IMR-90 (cell line): ENCODE data around the gene SNRPA1. TPM values are rescaled to one million over a fixed set of nuclear protein-coding genes. Genes with fewer than 3 reads are reported as not detected.

ENCODE experiments used
- ATAC-seq: fragments of 200-7000 bp; cut with Tn5 transposase; 2 replicates; pipeline ENCODE4 v1.9.1; 2020; ENCODE audit warnings: low read depth, mild to moderate bottlenecking, moderate library complexity
- BruUV-seq: library from RNA; stranded (reverse); fragments of 400-500 nt; replicated peaks from 2 replicates; lab custom pipeline; 2021; lab: Mats Ljungman, UMichigan
- CTCF ChIA-PET: fragments of 300-600 bp; formaldehyde crosslinking; extraction: SDS; loops from one replicate; lab custom pipeline; 2021; ENCODE audit warnings: antibody characterized with exemption; lab: Yijun Ruan, JAX
- POLR2A ChIA-PET: fragments of 300-600 bp; sonication (Branson Sonifier 250); formaldehyde crosslinking; loops from one replicate; lab custom pipeline; 2022; ENCODE audit warnings: antibody characterized with exemption; ENCODE audit not compliant: unreplicated experiment; lab: Charles Lee
- DNase-seq: peaks from one replicate; pipeline ENCODE4 v3.0.0; 2013
- H2AFZ ChIP-seq: replicated peaks from 2 replicates; pipeline ENCODE3; 2013; ENCODE audit warnings: low read length, mild to moderate bottlenecking; ENCODE audit not compliant: poor library complexity
- H2AK5ac ChIP-seq: 2 replicates; pipeline ENCODE4 v1.6.1; 2013; ENCODE audit warnings: low read depth, low read length, inconsistent platforms
- H2AK9ac ChIP-seq: replicated peaks from 2 replicates; pipeline ENCODE3; 2013; ENCODE audit warnings: mild to moderate bottlenecking, low read depth, low read length, moderate library complexity; ENCODE audit not compliant: poor library complexity
- H2BK120ac ChIP-seq: 2 replicates; pipeline ENCODE4 v1.6.1; 2013; ENCODE audit warnings: low read depth, low read length, inconsistent platforms
- H2BK15ac ChIP-seq: 3 replicates; pipeline ENCODE4 v1.6.1; 2013; ENCODE audit warnings: low read depth, low read length, inconsistent platforms
- H2BK20ac ChIP-seq: 2 replicates; pipeline ENCODE4 v1.6.1; 2013; ENCODE audit warnings: low read depth, mild to moderate bottlenecking, inconsistent platforms, low read length, moderate library complexity
- H2BK5ac ChIP-seq: 2 replicates; pipeline ENCODE4 v1.6.1; 2013; ENCODE audit warnings: mild to moderate bottlenecking, low read depth, low read length, inconsistent platforms; ENCODE audit not compliant: poor library complexity, severe bottlenecking
- H3K14ac ChIP-seq: replicated peaks from 2 replicates; pipeline ENCODE4 v1.6.1; 2013; ENCODE audit warnings: low read depth, low read length, inconsistent platforms
- H3K18ac ChIP-seq: 2 replicates; pipeline ENCODE4 v1.6.1; 2013; ENCODE audit warnings: low read depth, low read length, control low read depth
- H3K23ac ChIP-seq: 2 replicates; pipeline ENCODE4 v1.6.1; 2013; ENCODE audit warnings: low read depth, low read length, inconsistent platforms
- H3K27ac ChIP-seq: 2 replicates; pipeline ENCODE4 v1.5.1; 2013; ENCODE audit warnings: mild to moderate bottlenecking, control low read depth, low read length; ENCODE audit not compliant: insufficient read depth
- H3K27me3 ChIP-seq: 2 replicates; pipeline ENCODE4 v1.6.1; 2013; ENCODE audit warnings: low read length; ENCODE audit not compliant: control insufficient read depth, insufficient read depth
- H3K36me3 ChIP-seq: 2 replicates; pipeline ENCODE4 v1.6.1; 2013; ENCODE audit warnings: low read length, mixed read lengths; ENCODE audit not compliant: control insufficient read depth, insufficient read depth
- H3K4ac ChIP-seq: 2 replicates; pipeline ENCODE4 v1.6.1; 2013; ENCODE audit warnings: low read depth, low read length, inconsistent platforms
- H3K4me1 ChIP-seq: 2 replicates; pipeline ENCODE4 v1.6.1; 2013; ENCODE audit warnings: low read length, mixed read lengths; ENCODE audit not compliant: control insufficient read depth, insufficient read depth
- H3K4me2 ChIP-seq: 2 replicates; pipeline ENCODE4 v1.6.1; 2013; ENCODE audit warnings: low read depth, mild to moderate bottlenecking, control low read depth, low read length, moderate library complexity
- H3K4me3 ChIP-seq: 2 replicates; pipeline ENCODE4 v1.5.1; 2013; ENCODE audit warnings: low read depth, mild to moderate bottlenecking, control low read depth, low read length, moderate library complexity; ENCODE audit not compliant: insufficient read depth
- H3K56ac ChIP-seq: 2 replicates; pipeline ENCODE4 v1.6.1; 2013; ENCODE audit warnings: low read length, inconsistent platforms; ENCODE audit not compliant: insufficient read depth; ENCODE audit errors: extremely low read depth
- H3K79me1 ChIP-seq, 2 experiments: 2 replicates each; pipeline ENCODE4 v1.6.1; 2013; ENCODE audit warnings: low read length in 2 of 2, inconsistent platforms in 1 of 2, low read depth in 1 of 2
- H3K9ac ChIP-seq: 2 replicates; pipeline ENCODE4 v1.6.1; 2013; ENCODE audit warnings: low read depth, low read length, control low read depth
- H3K9me1 ChIP-seq: 2 replicates; pipeline ENCODE4 v1.6.1; 2013; ENCODE audit warnings: low read length, inconsistent platforms; ENCODE audit not compliant: insufficient read depth
- H3K9me3 ChIP-seq: 2 replicates; pipeline ENCODE4 v1.6.1; 2013; ENCODE audit warnings: low read length; ENCODE audit not compliant: control insufficient read depth, insufficient read depth
- H4K20me1 ChIP-seq: 2 replicates; pipeline ENCODE4 v1.6.1; 2013; ENCODE audit warnings: low read length, inconsistent platforms; ENCODE audit not compliant: insufficient read depth
- H4K5ac ChIP-seq: 2 replicates; pipeline ENCODE4 v1.6.1; 2013; ENCODE audit warnings: mild to moderate bottlenecking, low read depth, low read length, control low read depth
- H4K8ac ChIP-seq, 2 experiments: 2 replicates each; pipeline ENCODE4 v1.6.1; 2013; ENCODE audit warnings: low read depth in 2 of 2, low read length in 2 of 2, control low read depth in 1 of 2, inconsistent platforms in 1 of 2
- H4K91ac ChIP-seq: 2 replicates; pipeline ENCODE4 v1.6.1; 2013; ENCODE audit warnings: low read depth, low read length, inconsistent platforms; ENCODE audit not compliant: insufficient read depth
- POLR2A ChIP-seq: IDR thresholded peaks from 2 replicates; pipeline ENCODE4 v1.6.1; 2012; ENCODE audit warnings: mild to moderate bottlenecking, low read depth, low read length
- WGBS, 2 experiments: methylation state at CpG; one replicate each; pipeline versions ENCODE4 v1.1.5 to v1.1.7; 2013; ENCODE audit warnings: missing lambda C conversion rate in 2 of 2; ENCODE audit not compliant: insufficient read length in 1 of 2; ENCODE audit errors: extremely low coverage in 2 of 2; 5-methylcytosine and 5-hydroxymethylcytosine counted together
- dilution Hi-C: fragments of 300-500 bp; cut with HindIII; formaldehyde crosslinking; loops from one replicate; pipeline ENCODE4 v1.14.3; 2018; ENCODE audit warnings: low sequenced_read_pairs; ENCODE audit not compliant: unreplicated experiment
- in situ Hi-C: fragments of 300-500 bp; cut with MboI; formaldehyde crosslinking; loops from 3 replicates; pipeline ENCODE4 v1.14.3; 2019; ENCODE audit warnings: low sequenced_read_pairs, inconsistent platforms, mixed read lengths
- intact Hi-C: fragments of 100-400 bp; cut with micrococcal nuclease; formaldehyde crosslinking; loops from 2 replicates; pipeline ENCODE4 v1.10.0; 2022
- polyA plus RNA-seq, 3 experiments: library from polyadenylated mRNA; depleted of rRNA; stranded (reverse); fragments of >200 nt; gene quantifications; 2 replicates each; pipeline ENCODE4 v1.2.3, GENCODE V29; 2012; ENCODE audit warnings: low replicate concordance in 1 of 3
- total RNA-seq: library from RNA; depleted of rRNA; stranded (reverse); fragments of >200 nt; gene quantifications from 2 replicates; pipeline ENCODE4 v1.2.3, GENCODE V29; 2012
- TF ChIP-seq, protein P1 (sequence below): conservative IDR thresholded peaks from 2 replicates; pipeline ENCODE4 v1.5.1; 2012; ENCODE audit warnings: mild to moderate bottlenecking, low read depth, low read length, improper control_type of control experiment

Gene SNRPA1
- total and polyA plus RNA-seq, 2 of the 4 experiments (the other 2 are of a cell fraction) = 37.1 to 79.9 TPM

DNA sequence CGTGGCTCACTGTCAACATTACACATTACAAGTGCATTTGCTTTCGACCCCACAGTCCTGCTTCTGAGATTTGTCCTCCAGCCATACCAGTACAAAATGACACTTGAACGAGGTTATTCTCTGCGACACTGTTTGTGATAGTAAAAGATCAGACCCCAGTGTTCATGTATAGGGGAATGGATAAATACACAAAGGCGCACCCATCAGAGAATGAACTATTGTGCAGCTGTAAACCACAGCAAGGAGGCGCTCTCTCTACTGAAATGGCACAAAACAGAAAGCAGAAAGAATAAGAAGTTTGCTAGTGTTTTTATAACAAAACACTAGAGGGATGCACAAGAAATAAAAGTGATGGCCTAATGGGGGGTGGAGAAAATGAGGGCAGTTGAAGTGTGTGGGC, 38.3 kb downstream of the SNRPA1 start:
- POLR2A ChIA-PET = no interaction called here
- WGBS, 2 experiments = no CpG with 5 or more reads among the region's 6 CpGs
- no peaks in the 10 kb centered on the region for H3K9me1 ChIP-seq
- TF ChIP-seq, protein P1, sequence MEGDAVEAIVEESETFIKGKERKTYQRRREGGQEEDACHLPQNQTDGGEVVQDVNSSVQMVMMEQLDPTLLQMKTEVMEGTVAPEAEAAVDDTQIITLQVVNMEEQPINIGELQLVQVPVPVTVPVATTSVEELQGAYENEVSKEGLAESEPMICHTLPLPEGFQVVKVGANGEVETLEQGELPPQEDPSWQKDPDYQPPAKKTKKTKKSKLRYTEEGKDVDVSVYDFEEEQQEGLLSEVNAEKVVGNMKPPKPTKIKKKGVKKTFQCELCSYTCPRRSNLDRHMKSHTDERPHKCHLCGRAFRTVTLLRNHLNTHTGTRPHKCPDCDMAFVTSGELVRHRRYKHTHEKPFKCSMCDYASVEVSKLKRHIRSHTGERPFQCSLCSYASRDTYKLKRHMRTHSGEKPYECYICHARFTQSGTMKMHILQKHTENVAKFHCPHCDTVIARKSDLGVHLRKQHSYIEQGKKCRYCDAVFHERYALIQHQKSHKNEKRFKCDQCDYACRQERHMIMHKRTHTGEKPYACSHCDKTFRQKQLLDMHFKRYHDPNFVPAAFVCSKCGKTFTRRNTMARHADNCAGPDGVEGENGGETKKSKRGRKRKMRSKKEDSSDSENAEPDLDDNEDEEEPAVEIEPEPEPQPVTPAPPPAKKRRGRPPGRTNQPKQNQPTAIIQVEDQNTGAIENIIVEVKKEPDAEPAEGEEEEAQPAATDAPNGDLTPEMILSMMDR = peak; percentile 30; the same call in 1 of the 2 replicates
- no peak for TF ChIP-seq POLR2A
- H2BK5ac ChIP-seq = no peak overlapping the region
- H4K5ac ChIP-seq = no peak overlapping the region
- 0 out of 2 replicates have a peak overlapping the region, but pooled peaks have one; percentile 35 for H2AK5ac ChIP-seq
- no peak overlapping the region for H2BK120ac ChIP-seq
- CTCF ChIA-PET = interaction anchor here (2.8 kb wide), 1 partner anchor 241 kb away, joined by 17 read pairs; no protein-coding TSS in a partner anchor
- no peak overlapping the region for H3K56ac ChIP-seq
- no peak overlapping the region for H3K4me2 ChIP-seq
- H2AK9ac ChIP-seq = no peak overlapping the region
- no peak overlapping the region for H3K23ac ChIP-seq
- no peaks in the 10 kb centered on the region for H3K27me3 ChIP-seq
- H3K18ac ChIP-seq = no peak overlapping the region
- no peak overlapping the region for H3K14ac ChIP-seq
- H3K4me3 ChIP-seq = no peak overlapping the region
- ATAC-seq (no peak), DNase-seq (no peak)
- no peaks in the 10 kb centered on the region for H4K20me1 ChIP-seq
- H2BK15ac ChIP-seq = no peak overlapping the region
- no peaks in the 10 kb centered on the region for H3K9me3 ChIP-seq
- H2AFZ ChIP-seq = no peak overlapping the region
- intact Hi-C loops (loop anchor here (5.0 kb wide), 2 partner anchors 339 to 629 kb away; partner anchors contain the start of gene LRRK1), in situ Hi-C loops (loop anchor here (5.0 to 25.0 kb wide), 4 partner anchors 164 to 544 kb away; partner anchors contain the start of gene LRRK1), dilution Hi-C loops (no loop called here)
- H4K91ac ChIP-seq = no peak overlapping the region
- peaks cover 10% of the 10 kb centered on the region for H3K4me1 ChIP-seq
- BruUV-seq = no TSS peak
- H3K27ac ChIP-seq = no peak overlapping the region
- H3K9ac ChIP-seq = no peak overlapping the region
- no peak overlapping the region for H3K4ac ChIP-seq
- no peaks in the 10 kb centered on the region for H3K36me3 ChIP-seq
- H3K79me1 ChIP-seq = peaks cover 0 to 11% of the 10 kb centered on the region in 2 experiments; a peak in 2 of 4 replicates
- H4K8ac ChIP-seq = no peak overlapping the region
- no peak overlapping the region for H2BK20ac ChIP-seq
